ENCODE results near the gene TTC24.

DNA sequence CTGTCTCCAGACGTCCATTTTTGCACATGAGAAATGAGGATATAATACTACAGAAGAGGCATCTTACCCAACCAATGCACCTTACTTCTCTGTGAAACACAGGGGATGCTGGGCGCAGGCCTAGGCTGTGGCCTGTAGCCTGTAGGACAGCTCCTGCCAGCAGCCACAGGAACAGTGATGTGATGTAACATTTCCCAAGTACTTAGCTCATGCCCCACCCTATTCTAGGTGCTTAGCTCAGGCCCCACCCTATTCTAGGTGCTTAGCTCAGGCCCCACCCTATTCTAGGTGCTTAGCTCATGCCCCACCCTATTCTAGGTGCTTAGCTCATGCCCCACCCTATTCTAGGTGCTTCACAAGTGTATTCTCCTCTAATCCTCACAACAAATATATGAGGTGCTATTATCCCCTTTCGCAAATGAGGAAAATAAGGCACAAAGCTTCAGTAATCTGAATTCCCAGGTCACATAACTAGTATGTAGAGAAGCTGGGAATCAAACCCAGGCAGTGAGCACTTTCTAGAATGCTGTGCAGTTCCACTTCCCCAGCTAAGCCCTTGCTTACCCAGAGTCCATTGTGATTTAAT is 7.5 kb downstream of the TTC24 start:
- no peak for TF ChIP-seq POLR2A (IDR thresholded peaks at IDR 0.05)
- TF ChIP-seq, protein P1, sequence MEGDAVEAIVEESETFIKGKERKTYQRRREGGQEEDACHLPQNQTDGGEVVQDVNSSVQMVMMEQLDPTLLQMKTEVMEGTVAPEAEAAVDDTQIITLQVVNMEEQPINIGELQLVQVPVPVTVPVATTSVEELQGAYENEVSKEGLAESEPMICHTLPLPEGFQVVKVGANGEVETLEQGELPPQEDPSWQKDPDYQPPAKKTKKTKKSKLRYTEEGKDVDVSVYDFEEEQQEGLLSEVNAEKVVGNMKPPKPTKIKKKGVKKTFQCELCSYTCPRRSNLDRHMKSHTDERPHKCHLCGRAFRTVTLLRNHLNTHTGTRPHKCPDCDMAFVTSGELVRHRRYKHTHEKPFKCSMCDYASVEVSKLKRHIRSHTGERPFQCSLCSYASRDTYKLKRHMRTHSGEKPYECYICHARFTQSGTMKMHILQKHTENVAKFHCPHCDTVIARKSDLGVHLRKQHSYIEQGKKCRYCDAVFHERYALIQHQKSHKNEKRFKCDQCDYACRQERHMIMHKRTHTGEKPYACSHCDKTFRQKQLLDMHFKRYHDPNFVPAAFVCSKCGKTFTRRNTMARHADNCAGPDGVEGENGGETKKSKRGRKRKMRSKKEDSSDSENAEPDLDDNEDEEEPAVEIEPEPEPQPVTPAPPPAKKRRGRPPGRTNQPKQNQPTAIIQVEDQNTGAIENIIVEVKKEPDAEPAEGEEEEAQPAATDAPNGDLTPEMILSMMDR (IDR thresholded peaks at IDR 0.05): no peak
- TF ChIP-seq EP300 (IDR thresholded peaks at IDR 0.05): no peak
